ENCODE results near the gene OXNAD1.

OXNAD1 gene

DNA sequence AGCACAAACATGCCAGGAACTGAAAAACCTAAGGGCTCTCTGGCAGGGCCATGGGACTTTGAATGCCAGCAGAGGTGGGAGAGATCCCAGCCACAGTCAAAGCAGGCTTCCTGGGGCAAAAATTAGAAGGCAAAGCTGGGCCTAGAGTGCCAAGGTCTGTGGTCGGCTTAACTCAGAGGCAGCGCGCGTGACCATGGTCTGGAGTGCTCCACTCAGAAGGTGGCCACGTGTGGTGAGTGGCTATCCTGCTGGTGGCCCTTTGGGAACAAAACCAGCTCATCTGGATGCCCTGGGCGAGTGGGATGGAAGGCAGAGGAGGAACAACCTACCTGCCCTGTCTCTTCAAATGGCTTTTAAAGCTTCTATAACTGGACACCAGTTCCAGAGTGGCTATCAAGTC lies 63.1 kb downstream of the OXNAD1 start:
- no peak for DNase-seq (ENCODE audit: low read depth, low spot score)

DNA sequence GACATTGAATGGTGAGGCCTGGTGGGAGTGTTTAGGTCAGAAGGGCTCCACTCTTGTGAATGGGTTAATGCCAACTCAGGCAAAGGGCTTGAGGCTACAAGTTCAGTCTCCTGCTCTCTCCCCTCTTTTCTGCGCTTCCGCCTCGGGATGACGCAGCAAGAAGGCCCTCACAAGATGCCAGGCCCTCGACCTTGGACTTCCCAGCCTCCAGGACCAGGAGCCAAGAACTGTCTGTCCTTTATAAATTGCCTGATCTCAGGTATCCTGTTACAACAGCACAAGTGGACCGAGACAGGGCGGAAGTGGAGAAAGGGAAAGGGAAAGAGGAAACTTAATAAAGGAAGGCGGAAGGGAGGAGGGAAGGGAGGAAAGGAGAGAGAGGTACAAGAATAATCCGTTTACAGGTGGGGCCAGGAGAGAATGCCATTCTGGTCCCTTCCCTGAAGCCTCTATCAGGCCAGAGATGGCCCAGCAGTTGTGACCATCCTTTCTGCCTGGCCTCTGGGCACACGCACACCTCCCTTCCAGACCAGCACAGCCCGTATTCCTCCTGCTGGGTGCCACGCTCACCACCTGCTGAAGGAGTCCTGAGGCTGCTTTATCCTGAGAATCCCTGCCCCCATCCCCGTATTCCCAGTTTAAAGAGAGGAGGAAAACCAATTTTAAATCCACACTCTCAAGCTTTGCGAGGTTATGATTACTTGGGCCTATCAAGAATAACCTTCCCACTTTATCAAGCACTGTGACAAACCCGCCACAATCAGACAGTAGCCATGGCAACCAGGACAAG lies 64.2 kb downstream of the OXNAD1 start:
- DNase-seq (ENCODE audit: low read depth, low spot score), result no peak

DNA sequence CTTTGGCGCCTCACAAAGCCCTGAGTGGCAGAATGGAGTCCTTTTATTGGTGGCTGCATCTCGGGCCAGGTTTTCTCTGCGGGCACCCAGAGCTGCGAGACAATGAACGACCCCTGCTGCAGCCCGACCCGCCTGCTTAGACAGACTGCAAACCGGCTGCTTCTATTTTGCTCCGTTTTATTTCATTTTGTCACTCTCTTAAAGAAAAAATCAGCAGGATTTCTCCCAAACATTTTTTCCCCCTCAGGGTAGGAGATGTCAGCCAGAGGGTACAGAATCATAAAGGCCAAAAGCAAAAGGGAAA lies 64.8 kb downstream of the OXNAD1 start:
- DNase-seq (ENCODE audit: low read depth, low spot score), result no peak

DNA sequence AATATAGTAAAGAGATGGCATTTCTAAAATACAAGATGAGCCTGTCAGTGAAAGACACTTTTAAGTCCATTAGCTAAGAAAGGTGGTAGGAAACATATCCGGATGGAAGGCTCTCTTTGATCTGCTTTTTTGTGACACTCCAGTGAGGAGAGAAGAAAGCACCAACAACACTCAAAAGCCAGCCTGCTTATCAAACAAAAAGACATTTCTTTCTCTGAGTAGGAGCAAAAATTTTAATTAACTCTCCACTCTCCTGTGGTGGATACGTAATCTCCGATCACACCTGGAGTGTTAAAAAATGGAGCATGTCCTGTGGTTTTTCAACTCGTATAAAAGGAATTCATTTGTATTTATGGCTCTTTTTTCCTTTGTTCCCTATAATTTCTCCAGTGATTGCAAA lies 65.3 kb downstream of the OXNAD1 start:
- DNase-seq (ENCODE audit: low read depth, low spot score), result no peak

DNA sequence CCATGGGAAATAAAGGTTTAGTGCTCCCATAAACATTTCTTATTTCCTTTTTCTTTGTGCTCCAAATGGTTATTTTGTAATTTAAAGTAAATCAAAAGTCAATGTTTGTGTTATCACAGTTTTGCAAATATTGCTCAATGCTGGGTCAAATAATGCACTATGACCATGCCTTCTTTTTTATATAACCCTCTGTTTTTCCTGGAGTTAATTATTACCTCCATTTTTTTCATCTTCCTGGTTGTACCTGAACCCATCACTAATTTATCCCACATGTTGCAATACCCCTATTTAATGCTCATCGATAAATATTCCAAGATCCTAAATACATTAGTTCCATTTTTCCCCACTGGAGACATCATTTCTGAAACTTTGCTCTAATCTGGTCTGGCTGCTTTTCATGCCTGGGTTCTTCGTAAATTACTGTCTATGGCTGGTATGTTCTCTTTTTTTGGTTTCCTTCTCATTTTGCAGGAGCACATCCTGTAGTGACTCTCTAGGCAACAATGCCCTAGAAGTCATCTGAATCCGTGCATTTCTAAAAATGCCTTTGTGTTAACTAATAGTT lies 66.4 kb downstream of the OXNAD1 start:
- no peak for DNase-seq (ENCODE audit: low read depth, low spot score)

DNA sequence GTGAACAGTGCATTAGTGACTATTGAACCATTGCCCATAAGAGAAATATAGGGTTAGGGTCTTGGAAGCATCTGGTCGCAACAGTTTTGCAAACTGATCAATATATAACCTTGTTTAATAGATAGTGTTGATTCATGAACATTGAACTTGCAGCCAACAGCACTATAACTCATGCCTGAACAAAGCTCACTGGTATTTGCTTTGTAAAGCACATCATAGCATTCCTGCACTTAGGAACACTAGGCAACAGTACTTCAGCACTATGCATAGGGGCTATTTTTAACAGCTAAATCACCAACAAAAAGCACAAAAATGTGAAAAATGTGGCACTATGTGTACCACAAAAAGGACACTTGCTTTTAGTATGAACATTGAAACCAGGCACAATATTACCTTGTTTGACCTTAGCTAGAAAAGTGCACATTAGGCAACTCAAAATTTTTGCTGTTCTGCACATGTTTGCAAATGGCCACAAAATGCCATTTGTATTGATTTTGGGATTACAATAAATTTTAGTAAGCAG lies 68.0 kb downstream of the OXNAD1 start:
- DNase-seq (ENCODE audit: low read depth, low spot score), result no peak

DNA sequence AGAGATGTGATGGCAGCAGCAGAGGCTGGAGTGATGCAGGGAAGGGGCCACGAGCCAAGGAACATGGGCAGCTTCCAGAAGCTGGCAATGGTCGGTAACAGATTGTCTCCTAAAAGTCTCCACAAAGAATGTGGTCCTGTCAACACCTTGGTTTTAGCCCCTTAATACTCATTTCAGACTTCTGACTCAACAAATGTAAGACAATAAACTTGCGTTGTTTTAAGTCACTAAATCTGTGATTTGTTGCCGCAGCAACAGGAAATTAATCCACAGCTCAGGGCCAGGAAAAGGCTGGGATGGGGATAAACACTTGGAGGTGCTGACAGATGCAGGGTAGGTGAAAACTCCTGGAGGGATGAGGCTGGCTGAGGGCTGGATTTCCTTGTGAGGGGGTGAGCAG lies 69.9 kb downstream of the OXNAD1 start:
- DNase-seq (ENCODE audit: low read depth, low spot score), result no peak

DNA sequence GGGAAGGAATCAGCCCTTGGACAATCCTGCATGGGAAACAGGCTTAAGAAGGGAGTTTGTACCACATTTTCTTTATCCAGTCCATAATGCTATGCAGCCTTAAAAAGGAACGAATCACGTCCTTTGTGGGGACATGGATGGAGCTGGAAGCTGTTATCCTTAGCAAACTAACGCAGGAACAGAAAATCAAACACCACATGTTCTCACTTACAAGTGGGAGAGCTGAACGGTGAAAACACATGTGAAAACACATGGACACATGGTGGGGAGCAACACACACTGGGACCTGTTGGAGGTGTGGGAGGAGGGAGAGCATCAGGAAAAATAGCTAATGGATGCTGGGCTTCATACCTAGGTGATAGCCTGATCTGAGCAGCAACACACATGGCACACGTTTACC lies 70.3 kb downstream of the OXNAD1 start:
- DNase-seq (ENCODE audit: low read depth, low spot score), result no peak

DNA sequence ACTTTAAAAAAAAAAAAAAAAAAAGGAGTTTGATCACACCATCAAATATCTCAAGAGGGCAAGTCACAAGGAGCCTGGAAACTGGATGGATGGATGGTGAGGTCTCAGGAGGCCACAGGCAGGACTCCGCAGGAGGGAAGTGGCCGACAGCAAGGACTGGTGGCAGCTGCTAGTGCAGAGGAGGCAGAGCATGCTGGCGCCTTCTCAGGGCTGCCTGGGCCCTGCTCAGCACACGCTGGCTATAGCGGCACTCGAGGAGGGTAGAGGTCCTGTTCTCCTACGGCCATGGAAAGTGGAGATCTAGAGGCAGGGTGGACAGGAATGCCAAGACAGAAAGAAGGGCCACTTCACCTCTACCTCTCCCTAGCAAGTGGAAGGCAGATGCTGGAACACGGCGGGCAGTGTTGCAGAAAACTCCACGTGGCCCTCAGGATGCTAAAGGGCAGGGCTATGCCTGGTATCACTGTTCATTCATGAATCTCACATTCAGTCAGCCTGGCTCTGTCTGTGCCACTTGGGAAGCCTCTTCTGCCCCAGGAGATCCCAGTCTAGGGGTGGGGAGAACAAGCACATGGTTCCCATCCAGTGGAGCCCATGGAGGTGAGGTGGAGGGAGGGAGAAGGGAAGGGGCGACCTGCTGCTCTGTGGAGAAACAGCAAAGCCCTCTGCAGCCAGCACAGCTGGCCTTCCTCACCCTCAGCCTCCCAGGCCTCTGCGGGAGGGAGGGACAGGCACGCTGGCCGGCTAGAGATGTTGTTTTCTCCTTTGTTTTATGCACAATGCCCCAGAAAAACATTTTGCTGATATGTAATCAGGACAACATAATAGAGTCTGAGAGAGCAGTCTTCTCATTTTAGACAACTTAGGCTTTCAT lies 71.0 kb downstream of the OXNAD1 start:
- DNase-seq (ENCODE audit: low read depth, low spot score), result no peak

DNA sequence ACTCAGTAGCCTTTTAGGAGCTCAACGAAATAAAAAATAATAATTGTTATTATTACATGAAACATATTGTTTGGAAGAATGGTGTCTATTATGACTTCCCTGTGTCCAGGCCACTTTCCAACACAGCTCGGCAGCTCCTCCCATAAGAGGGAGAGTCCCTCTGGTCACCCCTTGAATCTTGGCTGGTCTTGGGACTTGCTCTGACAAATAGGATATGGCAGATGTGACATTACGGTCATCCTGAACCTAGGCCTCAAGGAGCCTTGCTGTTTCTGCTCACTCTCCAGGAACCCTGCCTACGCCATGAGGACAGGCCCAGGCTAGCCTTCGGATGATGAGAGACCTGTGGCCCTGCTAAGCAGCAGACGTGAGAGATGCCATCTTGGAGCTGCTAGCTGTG lies 71.8 kb downstream of the OXNAD1 start:
- DNase-seq (ENCODE audit: low read depth, low spot score), result no peak

DNA sequence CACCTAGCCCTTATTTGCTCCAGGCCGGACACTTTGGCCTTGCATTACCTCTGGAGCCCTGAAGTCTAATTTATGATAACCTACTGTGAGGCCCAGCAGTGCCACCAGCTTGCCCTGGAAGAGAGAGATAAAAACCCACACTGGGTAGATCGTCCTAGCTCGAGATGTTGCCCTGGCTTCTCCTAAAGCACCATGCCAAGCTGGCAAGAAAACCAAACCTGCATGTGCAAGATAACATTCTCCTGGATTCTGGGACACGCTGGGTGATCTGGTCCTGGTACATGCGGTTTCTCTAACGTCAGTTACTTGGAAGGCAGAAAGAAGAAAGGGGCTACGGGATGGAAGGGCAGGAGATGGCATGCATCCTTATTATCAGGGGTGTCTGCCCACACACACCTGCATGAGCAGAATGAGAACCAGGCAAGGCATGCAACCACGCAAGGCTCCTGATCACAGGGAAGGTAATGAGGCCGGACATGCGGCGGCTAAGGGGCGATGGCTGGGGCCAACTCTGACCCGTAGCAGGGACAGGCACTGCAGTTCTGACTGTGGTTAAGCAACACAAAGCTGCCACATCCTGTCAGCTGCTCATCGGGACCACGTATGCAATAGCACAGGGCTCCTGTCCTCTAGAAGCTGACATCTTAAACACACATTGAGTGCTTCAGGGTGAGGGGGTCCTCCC lies 73.0 kb downstream of the OXNAD1 start:
- no peak for DNase-seq (ENCODE audit: low read depth, low spot score)

DNA sequence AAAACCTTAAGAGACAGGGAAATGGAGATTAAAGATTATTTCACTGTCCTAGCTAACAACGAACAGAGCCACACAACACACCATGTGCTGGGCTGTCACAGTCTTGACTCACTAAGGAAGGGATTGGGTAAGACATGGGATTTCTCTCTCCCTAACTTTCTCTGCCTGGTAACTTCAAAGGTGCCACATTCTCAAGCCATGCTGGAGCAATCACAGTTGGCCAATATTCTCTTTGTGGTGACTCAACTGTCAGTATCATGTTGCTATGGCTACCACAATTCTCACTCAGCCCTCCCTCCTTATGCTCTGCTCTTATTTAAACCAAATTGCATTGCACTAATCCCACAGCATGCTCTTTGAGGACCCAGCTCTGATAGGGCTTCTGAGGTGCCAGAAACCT lies 74.0 kb downstream of the OXNAD1 start:
- peak; percentile 13 for DNase-seq (ENCODE audit: low read depth, low spot score)

DNA sequence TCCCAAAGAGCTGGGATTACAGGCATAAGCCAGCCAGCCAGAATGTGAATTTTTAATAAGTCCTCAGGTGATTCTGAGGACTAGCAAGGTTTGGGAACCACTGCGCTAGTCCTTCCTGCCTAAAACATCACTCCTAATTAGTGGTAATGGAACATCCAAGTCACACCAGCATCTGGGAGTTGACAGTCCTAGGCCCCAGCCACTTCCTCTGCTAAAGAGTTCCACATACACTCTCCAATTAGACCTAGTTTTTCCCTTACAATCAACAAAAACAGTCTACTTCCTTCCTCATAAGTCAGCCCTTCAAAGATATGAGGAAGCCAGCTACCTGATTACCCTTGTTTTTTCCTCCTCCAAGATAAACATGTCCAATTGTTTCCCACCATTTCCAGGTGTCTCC lies 78.1 kb downstream of the OXNAD1 start:
- no peak for DNase-seq (ENCODE audit: low read depth, low spot score)

DNA sequence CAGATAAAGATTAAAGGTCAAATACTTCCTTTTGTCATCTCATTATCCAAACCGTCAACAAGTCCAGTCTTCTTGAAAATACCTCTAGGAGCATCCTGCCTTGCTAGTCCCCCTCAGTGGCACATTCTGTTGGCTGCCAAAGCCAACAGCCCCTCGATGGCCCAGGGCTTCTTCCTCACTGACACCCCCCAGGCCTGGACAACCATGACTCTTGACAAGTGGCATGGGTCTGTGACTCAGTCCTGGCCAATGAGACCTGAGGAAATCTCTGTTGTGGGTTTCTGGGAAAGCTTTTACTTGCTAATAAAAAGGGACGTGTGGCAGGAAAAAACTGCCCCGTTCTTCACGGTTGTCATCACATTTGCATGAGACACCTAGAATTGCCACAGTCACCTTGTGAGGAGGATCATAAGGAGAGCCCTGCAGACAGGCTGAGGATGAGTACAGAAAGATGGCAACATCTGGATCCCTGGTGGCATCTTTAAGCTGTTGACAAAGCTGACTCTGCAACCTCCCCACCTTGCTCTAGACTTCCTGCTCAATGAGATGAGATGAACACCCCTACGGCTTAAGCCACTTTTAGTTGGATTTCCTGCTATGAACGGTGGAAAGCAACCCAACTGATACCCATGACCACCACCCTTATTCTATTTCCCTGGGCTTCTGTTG lies 81.5 kb downstream of the OXNAD1 start:
- DNase-seq (ENCODE audit: low read depth, low spot score), result no peak

DNA sequence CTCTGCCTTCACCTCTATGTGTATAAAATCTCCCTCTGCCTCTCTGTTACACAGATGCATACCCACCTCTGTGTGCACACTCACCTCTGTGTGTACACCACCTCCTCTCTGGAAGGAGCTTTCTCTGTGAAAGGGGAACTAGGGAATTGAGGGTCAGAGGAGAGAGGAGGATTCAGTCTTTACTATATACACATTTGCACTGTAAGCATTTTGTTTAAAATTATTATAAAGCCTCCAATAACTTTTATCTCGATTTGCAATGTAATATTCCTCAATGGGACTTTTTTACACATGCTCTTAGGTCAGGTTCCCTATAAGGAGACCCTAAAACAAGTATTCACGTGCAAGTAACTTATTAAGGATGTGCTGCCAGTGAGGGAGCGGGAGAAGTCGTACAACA lies 82.5 kb downstream of the OXNAD1 start:
- DNase-seq (ENCODE audit: low read depth, low spot score), result no peak

DNA sequence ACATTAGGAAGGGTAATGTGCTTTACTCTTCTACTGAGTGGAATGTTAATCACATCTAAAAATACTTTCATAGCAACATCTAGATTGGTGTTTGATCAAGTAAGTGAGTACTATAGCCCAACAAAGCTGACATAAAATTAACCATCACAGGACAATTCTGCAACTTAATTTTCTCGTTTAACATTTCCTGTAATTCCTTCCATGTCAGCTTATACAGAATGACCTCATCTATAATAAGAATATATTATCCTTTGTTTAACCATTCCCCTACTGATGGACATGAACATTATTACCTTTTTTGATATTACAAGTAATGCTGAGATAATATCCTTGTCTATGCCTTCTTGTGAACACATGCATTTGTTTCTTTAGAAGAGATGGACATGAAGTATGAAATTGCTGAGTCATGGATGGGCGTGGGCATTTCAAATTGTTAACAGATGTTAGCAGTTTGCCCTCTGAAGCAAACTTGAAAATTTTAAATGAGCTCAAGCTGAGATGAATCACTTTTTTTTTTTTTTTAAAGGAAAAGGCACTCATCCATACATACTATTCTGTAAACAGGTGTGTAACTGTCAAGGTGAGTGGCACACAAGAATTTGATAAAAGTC lies 85.1 kb downstream of the OXNAD1 start:
- peak; percentile 55 for DNase-seq (ENCODE audit: low read depth, low spot score)

DNA sequence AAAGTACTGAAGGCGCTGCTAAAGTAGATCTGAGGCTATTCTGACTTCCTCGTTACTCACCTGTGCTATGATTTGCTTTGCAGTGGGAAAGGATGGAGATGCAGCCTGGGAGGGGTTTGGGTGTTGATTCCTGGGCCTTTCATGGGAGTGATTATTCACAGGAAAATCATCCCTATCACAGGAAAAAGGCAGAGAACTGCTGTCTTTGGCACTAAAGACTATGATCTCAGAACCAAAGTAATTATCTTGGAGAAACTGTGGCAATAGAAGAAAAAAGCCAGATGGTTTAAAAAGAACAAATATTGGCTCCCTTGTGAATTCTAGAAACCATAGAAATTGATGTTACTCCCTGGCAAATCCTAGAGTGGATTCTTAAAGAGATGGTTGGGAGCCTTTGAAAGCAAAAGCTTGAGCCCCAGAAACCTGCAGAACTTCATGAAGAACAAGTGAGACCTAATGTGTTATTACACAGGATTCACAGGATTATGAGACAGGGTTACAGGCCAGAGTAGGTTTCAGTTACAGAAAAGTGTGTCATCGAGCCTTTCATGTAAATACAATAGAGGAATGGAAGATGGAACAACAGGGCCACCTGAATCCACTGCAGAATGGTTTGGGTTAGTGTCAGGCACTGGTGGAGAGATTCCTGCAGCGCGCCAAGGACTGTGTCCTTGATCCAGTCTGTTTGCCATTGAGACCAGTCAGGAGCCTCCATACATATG lies 85.7 kb downstream of the OXNAD1 start:
- no peak for DNase-seq (ENCODE audit: low read depth, low spot score)

DNA sequence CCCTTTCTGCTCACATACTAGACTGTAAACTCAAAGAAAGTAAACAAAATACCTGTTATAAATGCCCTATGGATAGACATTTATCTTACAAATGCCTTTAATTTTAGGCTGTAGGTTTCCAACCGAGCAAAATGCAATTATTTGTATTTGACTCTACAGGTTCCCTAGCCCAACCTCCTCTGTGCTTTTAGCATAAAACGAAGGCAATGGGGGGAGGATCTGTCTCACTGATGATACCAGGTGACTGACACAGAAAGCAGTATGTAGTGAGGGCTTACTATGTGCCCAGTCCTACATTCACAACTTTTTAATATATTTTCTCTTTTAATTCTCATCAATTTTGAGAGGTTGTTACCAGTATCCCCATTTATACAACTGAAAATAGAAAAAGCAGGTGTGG lies 87.4 kb downstream of the OXNAD1 start:
- DNase-seq (ENCODE audit: low read depth, low spot score), result no peak

DNA sequence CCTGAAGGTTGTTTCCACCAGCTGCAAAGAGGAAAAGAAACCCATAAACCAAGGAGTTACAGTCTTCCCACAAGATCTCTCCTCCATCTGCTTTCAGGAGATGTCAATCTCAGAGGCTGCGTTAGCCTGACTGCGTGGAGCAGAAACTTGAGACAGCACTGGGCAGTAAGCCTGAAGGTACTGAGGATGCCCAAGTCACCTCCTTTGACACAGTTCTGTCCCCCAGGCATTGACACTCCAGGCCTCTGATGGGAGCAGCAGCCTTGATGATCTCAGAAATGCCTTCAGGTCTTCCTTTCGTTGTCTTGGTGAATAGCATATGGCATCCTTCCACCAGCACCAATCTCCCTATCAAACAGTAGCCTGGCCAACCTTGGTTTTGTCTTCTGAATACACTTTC lies 89.3 kb downstream of the OXNAD1 start:
- DNase-seq (ENCODE audit: low read depth, low spot score), result no peak
